ENCODE measurements around the gene RPS25.

DNA sequence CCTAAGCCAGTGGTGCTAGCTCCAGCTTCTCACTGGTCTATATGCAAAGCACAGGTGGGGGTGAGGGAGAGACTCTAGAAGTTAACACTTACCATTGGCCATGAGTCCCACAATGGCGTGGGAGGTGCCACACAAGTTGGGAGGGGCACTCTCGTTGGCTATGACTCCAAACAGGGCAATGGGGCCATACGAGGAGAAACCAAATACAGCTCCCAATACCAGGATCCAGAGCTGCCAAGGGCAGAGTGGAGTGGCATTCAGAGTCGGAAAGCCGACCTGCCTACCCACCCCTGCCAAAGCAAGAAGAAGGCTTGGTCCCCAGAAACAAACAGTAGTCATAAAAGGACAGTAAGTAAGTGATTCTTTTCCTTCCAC is 6.9 kb upstream of the RPS25 start:
- TF ChIP-seq CTCF (IDR thresholded peaks at IDR 0.05), result no peak
- no peak for TF ChIP-seq POLR2AphosphoS5 (IDR thresholded peaks at IDR 0.05)
